Measurements from ENCODE around the gene KLF12.

The KLF12 gene

DNA sequence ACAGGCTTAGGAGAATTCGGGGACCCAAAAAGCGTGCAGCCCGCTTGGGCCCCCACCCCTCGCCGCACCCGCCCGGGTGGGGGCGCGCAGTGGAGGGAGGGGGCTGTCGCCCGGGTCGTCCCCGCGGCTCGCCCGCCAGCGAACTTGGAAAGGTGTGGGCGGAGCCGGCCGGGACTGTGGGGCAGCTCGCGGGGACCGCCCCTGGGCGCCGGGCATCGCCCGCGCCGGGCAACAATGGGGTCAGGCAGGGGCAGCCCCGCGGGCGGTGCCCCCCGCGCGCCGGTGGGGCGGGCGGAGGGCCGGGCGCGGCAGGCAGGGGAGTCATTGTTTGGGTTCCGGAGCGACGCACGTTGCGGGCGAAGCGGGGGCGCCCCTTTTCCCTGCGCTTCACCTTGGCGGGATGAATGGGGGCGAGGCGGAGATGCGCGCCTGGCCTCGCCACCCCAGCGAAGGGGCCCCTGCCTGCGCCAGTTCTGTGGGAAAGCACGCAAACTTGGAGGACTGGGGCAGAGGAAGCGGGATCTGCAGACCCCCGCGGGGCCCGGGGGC, 647 bp upstream of the KLF12 start:
- FAIRE-seq: no peak

DNA sequence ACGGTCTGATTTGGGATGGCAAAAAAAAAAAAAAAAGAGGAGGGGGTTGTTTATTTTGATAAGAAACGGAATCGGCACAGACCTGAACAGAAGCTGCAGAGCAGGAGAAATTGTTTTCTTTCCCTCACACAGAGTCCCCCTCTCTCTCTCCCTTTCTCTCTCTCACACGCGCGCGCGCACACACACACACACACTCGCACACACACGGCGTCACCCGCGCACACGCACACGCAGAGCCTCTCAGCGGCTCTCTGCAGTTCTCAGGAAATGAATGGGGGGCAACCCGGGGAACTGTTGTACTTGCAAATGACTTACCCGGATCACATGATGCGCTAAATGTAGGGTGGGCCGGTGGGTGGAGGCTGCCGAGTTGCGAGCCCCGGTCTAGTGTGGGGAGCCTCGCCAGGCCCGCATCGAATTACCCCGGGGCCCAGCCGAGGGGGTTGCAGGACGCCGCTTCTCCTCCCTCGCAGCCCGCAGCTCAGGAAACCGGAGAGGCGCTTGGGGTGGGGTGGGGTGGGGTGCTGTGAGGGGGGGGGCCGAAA, 475 bp downstream of the KLF12 start:
- no peak for FAIRE-seq

DNA sequence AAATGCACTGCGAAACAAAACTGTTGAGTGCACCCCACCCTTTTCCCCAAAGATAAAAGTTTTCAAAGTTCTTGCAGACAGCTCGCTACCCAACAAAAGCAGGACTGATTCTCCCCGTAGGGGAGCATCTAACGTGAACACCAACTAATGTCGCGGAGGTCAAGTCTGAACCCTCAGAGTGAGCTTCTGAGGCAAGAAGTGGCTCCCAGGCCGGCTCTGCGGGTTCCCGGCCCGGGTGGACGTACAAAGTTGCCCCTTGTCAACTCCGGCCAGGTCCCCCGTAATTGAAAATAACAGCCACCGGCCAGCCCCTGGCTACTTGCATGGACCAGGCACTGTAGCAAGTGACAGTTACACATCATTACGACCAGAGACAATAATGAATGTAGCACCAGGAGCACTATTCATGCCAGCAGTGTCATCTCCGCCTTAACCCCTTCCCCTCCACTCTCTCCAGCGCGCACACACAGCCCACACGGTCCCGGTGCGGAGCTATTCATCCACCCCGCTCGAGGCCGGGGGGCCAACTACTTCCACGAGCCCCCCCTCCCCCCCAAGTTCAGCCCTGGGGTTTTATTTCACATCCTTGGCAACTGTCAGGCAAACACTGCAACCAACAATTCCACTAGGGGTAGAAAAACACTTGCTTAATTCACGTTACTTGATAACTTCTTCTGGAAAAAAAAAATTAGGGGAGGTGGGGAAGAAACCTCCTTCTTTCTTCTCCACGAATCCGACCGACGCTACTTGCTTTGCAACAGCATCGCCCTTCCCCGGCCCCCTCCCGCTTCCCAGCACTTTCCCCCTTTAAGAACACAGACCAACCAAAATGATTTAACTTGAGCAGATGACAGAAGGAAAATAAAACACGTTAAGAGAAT, 1.2 kb downstream of the KLF12 start:
- no peak for FAIRE-seq

DNA sequence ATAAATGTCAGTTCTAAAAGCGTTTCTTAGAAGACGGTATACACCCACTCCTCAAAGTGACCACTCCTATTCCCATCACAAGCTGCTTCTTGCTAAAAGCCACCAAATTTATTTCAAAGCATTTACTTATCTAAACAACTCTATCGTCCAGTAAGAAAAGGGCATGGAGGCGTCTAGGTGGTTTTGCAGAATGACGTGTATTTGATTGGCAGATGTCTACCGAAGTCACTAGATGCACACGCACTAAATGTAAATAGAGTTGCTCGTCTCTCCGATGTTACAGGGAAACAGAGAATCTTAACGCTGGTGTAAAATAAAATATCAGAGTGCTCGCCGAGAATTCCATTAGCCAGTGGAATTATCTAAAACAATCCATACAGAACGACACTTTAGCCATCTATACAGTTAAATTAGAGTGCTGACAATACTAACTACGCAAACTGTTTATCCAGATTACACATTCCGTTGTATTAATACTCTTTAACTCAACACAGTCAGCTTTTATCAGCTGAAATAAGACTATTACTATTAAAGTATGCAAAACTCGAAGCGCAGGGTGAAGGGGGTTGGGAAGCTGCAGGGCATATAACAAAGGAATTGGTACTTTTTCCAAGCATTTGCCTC, 1.9 kb downstream of the KLF12 start:
- no peak for FAIRE-seq

DNA sequence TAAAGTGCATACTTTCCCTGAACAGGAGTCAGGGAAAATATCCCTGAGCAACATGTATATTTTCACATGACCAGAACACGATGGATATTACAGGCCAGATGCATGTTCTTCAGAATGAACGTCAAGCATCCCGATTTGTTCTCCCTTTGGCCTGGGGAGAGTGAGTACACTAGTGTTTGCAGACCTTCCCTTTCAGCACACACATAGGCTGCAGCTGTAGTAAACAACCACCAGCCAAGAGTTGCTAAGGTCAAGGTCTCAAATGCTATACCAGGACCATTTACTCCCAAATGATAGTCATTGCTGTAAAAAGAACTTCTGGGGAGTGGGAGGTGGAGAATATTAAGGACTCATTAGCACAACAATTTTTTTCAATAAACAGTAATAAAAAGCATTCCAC, 3.0 kb downstream of the KLF12 start:
- no peak for FAIRE-seq

DNA sequence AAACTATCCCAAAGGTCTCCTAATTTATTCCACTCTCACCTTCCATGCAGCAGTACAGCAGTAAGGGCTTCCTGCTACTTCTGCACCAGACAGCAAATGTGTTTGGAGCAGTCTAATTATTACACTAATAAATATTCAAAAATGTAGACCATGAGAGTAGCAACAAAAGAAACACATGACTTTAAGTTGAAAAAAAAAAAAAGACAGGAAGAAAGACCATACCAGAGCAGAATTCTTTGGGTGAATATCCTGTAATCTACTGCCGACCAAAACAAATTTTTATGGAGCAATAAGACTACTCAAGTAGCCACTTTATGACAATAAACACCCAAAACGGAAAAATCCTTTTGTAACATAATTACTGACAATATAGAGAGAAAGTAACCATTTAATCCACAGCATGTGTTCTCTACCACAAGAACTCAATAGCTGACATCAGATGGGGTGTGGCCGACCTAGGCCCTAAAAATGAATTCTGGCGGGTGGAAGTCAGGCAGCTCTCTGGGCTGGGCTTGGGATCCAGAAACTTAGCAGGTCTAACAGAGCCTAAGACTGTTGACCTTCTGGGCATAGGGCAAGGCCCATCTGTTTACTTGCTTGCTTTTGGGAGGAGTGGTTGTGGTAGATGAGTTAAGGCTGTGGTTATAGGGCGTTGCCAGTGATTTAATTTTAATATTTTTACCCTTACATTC, 4.6 kb downstream of the KLF12 start:
- no peak for FAIRE-seq

DNA sequence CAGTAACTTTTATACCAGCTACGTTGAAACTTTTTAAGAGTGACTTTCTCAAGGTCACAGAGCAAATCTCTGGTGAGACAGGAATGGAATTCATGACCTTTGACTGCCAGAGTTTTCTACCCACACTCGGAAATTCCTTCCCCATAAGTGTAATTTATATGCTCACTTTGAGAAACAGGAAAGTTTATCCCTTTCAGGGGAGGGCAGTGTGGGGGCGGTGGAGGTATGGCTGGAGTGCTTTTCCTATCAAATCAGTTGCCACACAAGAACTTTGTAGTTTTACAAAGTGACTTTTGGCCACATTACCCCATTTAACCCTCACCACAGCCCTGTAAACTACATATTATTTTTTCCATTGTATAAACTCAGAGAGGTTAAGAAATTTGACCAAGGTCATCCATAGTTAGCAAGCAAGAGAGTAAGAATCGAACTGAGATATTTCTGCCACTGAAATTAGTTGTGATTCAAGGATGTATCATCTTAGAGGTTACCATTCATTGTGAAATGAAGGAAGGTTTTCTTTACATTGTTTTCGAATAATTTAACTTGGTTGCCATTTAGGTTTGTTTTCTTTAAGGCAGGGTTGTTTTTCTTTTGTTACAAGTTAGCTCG, 5.9 kb downstream of the KLF12 start:
- no peak for FAIRE-seq

DNA sequence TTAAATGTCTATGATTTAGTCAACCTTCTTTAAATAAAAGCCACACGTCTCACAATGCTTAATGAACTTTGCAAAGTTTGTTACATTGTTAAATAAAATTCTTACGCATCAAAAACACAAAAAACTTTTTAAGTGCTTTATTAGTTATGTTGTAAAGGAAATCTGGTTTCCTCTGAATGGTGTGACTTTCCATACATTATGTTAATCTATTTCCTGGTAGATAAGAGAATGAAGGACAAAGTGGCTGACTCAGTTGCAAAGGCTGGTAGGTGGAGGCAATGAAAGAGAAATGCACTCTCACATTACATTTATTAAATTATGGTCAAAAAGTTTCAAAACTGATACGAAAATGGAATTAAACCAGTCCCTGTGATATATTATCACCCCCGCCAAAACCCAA, 15.9 kb downstream of the KLF12 start:
- no peak for FAIRE-seq

DNA sequence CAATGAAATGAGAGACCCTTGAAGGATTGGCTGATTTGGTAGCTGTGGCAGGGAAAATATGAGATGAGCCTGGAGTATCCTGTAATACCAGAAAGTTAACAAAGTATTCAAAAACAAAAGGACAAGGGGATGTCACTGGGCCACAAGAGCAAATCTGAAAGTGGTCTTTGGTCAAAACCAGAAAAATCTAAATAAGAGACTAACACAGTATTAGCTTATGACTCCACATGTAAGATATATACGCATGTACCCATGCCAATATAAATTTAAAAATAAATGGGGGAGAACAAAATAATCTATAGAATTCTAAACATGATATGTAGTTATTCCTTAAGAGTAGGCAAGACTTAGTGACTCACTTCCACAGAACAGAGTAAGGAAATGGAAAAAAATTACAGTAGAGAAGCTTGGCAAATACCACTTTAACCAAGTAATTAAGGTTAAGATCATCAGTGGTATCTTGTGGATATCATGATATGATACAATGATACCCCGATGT, 16.9 kb downstream of the KLF12 start:
- no peak for FAIRE-seq

DNA sequence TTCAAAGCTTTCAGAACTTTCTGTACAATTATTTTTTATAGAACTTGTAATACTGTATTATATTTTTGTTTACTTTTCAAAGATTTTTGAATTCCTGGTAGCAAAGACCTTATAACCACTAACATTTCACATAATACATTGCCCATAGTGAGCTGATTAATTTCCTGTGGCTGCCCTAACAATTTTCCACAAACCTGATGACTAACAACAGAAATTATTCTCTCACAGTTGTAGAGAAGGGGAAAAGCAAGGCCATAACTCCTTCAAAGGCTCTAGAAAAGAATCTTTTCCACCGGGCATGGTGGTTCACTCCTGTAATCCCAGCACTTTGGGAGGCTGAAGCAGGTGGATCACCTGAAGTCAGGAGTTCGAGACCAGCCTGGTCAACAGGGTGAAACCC, 19.1 kb downstream of the KLF12 start:
- no peak for FAIRE-seq

DNA sequence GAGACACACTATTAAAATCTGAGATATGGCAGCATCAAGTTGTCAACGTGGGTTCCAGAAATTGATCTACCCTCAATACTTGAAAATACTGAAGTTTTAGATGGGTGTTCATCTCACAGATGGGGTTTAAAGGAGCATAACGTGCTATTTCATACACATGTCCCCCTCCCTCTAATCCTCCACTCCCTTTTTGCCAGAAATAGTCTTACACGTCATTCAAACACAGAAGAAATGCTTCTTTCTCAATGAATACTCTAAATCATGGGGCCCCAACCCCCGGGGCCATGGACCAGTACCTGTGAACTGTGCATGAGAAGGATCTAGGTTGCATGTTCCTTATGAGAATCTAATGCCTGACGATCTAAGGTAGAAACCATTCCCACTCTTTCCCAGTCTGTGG, 19.6 kb downstream of the KLF12 start:
- no peak for FAIRE-seq

DNA sequence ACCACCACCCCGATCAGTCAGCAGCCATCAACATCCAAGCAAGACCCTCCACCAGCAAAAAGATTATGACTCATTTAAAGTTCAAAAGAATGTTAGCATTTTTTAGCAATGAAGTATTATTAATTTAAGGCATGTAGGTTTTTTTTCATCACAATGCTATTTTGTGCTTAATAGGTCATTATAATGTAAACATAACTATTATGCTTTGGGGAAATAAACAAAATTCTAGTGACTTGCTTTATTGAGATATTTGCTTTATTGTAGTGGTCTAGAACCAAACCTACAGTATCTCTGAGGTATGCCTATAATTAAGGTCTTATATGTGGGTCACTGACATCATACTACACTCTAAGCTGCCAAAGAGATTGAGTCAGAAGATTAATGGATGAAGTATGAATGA, 20.0 kb downstream of the KLF12 start:
- FAIRE-seq: no peak

DNA sequence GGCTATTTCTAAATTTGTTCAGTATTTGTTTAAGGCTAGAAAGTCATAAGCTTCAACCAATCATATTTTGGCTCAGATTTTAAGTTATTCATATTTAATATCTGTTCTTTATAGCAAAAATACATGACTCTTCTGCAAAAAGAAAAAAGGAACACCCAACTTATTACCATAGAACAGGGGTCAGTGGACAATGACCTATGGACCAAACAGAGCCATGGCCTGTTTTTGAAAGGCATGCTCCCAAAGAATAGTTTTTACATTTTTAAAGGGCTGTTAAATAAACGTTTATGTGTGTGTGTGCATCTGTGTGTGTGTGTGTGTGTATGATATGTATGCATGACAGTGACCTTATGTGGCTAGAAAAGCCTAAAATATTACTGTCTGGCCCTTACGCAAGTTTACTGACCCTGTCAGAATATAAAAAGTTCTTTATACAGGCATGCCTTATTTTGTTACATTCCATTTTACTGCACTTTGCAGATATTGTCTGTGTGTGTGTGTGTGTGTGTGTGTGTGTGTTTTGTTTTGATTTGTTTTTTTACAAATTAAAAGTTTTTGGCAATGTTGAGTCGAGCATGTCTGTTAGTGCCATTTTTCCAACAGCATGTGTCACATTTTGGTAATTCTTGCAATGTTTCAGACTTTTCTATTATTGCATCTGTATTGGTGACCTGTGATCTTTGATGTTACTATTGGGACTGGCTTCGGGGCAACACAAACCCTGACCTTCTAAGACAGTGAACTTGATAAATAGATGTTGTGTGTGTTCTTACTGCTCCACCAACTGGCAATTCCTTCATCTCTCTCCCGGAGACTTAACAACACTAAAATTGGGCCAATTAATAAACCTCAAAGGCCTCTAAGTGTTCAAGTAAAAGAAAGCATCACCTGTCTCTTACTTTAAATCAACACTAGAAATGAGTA, 22.0 kb downstream of the KLF12 start:
- no peak for FAIRE-seq

DNA sequence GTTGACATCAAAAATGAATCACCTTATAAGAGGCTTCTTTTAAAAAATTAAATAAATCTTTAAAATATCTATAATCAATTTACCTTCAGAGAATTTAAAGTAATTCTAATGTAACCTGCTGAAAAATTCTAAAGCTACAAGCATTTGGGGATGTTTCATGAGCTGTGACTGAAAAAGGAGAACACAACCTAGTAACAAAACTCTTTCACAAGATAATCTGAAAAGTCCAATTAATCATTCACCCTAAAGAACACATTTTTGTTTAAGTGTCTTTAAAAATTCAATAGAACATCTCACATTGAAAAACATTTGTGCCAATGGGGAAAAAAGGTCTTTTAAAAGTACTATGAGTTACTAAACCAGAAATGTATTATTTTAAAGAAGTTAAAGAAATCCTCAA, 22.8 kb downstream of the KLF12 start:
- FAIRE-seq: no peak

DNA sequence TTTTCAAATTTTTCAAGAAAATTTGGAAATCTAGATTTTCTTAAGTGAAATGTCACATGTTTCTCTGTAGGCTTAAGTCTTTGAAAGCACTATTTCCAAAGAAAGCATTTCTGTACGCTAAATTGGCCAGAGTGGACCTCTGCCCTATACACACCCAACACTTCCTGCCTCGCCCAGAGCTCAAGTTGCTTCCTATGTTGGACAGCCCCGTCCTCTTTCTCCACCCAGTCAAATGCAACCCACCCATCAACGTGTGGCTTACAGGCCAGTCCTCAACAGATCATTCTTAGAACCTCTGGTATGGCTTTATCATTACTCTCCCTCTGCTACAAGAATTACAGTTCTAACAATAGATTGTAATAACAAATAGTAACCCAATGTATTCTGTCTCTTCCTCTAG, 24.2 kb downstream of the KLF12 start:
- no peak for FAIRE-seq

DNA sequence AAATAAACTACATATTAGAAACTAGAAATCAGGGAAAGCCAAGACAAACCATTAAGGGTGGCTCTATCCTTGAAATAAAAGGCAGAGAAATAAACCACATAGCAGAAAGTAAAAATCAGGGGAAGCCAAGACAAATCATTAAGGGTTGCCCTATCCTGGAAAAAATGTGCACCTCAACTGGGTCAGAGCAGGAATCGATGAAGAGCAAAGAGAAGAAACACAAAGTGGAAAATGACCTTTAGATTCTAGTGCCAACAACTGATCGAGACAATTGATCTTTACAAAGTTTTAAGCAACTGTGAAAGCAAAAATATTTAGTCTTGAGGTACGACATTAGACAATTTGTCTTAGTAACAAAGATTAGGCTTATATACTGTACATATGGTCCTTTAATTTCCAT, 26.6 kb downstream of the KLF12 start:
- FAIRE-seq: no peak

DNA sequence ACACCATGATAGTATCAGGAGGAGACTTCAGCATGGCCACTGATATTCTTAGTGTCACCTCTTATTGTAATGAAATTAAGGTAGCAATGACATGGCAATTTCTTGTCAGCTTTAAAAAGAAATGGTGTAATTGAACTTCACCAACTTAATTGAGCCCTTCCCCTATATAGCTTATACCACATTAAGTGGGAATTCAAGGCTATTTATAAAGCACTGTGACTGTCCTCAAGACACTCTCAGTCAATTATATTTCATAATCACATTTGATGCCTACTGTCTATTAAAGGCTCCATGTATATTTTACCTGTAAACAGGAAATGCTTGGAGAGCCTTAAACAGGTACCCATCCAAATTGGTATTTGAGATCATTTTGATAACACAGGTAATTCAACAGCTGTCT, 28.3 kb downstream of the KLF12 start:
- FAIRE-seq: no peak

DNA sequence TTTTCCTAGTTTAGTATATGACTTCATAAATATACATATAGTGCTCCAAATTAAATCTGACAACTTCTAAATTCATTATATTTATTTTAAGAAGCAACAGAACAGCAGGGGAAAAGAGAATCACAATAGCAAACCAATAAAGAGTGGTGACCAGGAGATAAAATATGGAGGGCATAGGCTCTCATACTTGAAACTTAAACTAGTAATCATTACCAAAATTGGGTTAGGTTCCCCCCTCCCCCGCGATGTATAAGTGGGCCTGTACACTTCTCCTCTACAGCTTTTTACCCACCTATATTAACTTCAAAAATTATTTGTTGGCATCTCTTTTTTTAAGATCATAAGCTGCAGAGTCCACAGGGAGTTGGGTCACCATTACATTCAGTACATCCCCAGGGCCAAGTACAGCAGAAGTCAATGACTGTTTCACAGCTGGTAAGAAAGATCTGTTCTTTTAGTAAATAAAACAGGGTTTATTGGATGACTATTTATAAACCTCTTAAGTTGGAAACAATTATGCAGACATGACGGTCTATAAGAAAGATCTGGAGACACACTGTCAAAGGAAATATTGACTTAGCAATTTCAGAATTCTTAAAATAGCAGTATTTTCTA, 29.4 kb downstream of the KLF12 start:
- no peak for FAIRE-seq

DNA sequence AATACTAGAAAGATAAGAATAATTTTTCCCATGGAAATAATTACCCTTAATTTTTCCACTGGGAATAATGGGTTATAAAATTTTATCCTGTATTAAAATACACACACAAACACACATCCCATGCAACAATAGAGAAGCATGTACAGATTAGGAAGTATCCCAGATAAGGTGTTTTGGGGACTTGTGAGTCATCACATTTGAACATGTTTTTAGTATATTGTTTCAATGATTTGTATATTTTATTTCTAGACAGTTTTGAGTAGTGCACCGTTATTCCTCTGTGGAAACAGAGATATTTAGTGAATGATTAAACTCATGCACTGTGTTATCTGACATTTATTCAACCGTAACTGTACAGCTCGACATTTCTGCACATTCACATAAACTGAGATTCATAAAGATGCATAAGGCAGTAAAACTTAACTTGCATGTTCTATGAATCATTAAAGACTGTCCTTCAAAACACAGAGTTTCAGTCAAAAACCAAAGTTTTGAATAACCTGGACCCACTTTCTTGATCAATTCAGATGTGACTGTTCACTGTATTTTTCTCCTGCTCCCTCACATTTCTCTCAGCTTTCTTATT, 30.1 kb downstream of the KLF12 start:
- FAIRE-seq: no peak

DNA sequence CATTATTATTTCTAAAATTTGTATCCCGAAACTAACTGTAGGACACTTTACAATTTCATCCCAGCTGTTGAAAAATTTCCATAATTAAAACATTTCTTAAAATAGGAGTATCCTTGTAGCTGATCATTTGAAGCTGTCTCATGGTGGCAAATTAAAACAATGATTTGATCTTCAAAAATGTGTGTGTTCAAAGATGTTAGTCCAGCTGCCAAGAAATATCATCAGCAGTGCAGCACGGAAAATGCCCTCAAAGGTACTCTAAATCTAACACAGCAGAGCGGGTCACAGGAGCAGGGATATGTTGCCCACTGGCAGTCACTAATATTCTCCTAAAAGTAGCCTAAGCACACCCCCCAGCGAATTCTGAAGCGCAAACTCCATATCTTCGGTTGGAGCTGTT, 31.0 kb downstream of the KLF12 start:
- no peak for FAIRE-seq

DNA sequence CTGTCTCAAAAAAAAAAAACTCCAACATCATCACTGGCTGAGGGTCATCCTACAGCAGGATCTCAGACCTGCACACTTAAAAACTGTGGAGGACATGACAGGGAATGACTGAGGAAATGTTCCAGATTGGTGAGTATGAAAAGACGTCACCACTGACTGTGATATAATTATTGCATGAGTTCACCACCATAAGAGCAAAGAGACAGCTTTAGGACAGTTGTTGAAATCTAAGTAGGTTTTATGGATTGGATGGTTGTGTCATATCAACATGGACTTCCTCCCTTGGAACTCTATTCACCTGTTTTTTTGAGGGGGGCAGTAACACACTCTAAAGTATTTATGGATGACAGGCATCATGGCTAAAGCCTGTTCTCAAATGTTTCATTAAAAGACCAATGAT, 31.5 kb downstream of the KLF12 start:
- FAIRE-seq: no peak
